ENCODE data around the gene OR6N1.

The OR6N1 gene

DNA sequence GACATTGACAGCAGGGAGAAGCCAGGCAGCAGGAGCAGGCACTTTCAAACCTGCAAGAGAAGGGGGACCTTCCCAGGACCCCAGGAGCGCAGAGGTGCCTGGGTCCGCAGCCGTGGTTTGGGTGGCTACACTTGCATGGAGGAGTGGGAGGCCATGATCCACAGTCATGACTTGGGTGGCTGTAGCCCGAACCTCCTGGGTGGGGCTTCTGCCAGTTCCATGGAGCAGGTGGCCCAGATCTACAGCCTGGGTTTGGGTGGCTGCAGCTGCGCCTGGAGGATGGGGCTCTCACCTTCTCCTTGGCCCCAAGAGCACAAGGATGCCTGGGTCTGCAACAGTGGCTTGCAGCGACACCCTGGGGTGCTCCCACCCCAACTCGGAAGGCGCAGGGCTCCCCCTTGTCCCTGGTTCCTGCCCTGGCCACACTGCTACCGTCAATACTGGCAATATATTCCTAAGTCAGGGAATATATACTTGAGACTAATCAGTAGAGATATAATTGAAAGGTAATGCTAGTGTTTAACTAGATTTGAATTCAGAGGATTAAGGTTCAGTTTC lies 19.8 kb downstream of the OR6N1 start:
- DNase-seq (ENCODE audit: low read depth in 2 of 2, low spot score in 1 of 2) = no peak

DNA sequence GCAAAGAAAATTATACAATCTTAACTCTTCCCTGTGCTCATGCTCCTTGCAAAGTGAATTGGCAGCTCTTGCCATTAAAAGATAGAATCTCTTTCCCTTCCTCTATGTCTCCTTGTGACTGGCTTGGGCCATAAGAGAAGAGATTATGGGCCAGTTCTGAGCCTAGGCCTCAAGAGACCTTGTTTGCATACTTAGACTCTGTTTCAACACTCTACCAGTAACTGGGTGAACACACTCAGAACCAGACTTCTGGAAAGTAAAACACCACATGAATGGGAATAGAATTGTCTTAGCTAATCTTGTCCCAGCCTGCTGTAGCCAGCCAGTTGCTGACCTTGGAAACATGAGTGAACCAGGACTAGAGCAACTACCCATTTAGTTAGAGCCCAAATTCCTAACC lies 36.1 kb downstream of the OR6N1 start:
- DNase-seq (ENCODE audit: low read depth in 2 of 2, low spot score in 1 of 2) = no peak

DNA sequence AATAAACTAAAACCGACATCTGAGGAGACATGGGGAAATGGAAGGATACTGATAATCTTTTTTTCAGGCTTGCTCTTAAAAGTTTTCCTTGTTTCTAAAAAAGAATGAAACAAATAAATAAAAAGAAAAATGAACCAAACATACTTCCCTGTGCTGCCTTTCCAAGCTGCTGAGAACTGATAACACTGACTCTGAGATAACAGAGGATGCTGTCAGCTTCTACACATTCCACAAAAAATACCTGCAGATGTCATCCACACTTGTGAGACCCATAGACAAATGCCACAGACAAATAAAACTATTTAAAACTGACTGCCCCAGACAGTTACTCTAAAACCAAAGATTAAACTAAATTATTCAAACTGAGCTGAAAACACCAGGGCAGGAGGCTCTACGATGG lies 39.5 kb downstream of the OR6N1 start:
- no peak for DNase-seq (ENCODE audit: low read depth in 2 of 2, low spot score in 1 of 2)

DNA sequence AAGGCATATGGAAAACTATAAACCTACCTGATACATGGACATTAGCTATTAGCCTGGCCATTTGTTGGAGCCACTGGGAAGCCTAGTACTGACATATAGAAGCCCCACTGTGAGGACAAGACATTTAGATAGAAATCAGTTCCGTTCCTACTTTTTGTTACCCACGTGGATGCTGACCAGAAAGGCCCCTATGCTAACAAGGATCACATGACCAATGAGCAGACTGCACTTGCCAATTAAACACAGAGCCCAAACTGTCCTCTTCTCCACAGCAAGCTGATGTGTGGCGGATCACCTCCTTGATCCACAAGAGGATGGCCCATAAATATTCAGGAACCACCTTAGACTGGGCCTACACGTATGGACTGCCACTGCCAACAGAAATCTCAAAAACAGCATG lies 40.3 kb downstream of the OR6N1 start:
- DNase-seq (ENCODE audit: low read depth in 2 of 2, low spot score in 1 of 2) = no peak

DNA sequence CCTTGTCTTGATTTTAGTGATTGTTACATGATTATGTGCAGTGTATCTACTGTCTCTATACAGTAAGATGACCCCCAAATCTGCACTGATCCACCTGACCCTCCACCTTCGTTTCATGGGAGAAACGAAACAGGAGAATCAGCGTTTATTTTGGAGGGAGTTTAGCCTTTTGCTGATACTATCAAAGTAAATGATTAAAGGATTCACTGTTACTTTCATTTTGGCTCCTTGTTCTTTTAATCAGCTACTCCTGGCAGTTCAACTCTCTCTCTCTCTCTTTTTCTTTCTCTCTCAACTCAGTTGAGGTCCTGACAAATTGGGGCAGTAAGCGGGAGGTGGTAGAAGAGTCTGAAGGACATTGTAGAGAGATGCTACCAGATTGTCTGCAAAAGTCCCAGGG lies 41.5 kb downstream of the OR6N1 start:
- DNase-seq (ENCODE audit: low read depth in 2 of 2, low spot score in 1 of 2) = no peak

DNA sequence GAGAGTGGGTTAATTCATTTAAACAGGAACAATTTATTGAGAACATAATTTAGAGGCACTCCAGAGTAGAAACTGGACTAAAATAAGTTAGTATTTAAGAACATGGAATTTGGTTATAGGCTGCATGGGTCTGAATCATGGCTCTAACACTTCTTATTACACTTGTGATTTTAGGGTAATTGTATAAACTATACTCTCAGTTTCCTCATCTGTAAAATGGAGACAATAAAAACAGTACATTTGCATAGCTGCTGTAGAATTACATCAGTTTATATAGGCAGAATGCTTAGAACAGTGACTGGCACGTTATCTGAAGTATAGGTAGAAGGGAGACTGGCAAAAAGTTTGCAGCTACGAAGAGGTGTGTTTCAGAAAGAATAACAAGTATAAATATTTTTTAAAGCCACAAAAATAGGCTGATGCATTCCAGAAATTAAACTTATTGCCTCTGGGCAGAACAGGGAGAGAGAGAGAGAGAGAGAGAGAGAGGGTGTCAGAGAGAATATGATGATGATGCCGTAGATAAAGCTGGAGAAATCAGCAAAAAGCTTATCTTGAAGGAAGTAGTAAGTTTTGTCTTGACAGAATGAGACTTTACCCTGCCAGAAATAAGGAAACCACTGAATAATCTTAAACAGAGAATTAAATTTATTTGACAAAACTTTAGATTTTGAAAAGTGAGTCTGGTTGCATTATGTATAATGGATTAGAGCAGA lies 43.3 kb downstream of the OR6N1 start:
- no peak for DNase-seq (ENCODE audit: low read depth in 2 of 2, low spot score in 1 of 2)

DNA sequence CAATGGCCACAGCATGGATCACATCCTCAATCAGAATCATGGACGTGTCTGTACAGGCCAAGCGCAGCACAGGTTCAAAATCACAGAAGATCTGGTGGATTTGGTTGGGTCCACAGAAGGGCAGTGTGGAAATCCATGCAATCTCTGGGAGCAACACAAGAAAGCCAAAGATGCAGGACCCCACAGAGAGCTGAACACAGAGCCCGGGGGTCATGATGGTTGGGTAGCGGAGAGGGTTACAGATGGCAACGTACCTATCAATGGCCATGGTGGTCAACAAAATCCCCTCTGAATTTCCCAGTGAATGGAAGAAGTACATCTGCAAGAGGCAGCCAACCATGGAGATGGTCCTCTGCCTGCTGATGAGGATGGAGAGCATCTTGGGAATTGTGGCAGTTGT lies 47.6 kb downstream of the OR6N1 start:
- DNase-seq (ENCODE audit: low read depth in 2 of 2, low spot score in 1 of 2) = no peak

DNA sequence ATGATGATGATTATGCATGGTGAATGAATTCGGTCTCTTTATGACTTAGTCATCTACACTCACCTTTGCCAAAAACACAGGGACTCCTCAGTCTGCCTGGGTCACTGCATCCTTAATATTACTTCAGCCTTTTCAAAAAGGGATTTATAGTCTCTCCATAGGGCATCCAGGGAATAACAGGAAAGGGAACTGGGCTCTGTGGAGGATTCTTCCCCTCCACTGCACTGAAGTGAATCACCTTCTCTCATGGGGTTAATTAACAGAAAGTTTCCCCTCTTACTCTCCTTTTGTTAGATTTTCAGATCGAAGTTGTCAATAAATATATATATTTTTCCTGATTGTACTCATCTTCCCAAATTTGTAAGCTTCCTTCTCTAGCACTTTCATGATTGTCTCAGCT lies 51.4 kb downstream of the OR6N1 start, which contains the start of gene OR6K3:
Gene OR6K3, minus strand, starts transcription at position 101 of the 400 bp plus-strand sequence. CDS start 2,605 bp downstream, outside the sequence.
- DNase-seq (ENCODE audit: low read depth in 2 of 2, low spot score in 1 of 2) = no peak

DNA sequence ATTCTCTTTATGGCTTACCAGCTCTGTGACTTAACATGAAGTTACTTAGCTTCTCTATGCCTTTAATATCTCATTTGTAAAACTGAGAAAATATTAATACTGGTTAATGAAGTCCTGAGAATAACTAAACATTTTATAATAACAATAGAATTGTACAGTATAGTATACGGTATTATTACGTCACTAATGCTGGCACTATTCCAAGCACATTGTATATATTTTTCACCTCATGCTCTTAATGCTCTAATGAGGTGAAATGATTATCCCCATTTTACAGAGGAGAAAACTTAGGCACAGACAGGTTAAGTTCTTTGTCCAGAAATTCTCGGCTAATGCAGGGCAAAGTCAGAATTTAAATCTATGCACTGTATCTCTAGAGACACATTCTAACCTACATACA lies 52.3 kb downstream of the OR6N1 start:
- no peak for DNase-seq (ENCODE audit: low read depth in 2 of 2, low spot score in 1 of 2)

DNA sequence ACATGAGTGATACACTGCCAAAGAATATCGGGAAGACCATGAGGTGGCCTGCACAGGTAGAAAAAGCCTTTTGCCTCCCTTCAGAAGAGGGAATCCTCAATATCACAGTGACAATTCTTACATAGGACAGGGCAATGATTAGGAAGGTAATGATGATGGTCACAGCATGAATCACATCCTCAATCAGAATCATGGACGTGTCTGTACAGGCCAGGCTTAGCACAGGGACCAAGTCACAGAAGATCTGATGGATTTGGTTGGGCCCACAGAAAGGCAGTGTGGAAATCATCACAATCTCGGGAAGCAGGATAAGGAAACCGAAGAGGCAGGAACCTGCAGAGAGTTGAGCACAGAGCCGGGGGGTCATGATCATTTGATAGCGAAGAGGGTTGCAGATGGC lies 54.7 kb downstream of the OR6N1 start:
- DNase-seq (ENCODE audit: low read depth in 2 of 2, low spot score in 1 of 2) = no peak

DNA sequence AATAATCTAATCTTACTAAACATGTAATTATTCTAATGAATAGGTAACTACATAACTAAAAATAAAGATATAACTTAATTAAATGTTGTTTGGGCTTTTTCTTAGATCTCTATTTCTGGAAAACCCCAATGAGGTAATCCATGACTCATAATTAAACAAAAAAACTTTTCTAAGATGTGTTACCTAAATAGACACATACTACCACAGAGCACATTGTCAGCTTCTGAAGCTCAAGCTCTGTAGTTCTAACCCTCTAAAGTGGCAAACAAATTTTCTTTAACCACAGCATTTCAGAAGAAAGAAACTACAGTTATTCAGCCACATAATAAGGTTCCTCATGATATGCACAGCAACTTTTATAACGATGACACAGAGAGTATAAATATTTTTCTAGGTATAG lies 55.7 kb downstream of the OR6N1 start:
- no peak for DNase-seq (ENCODE audit: low read depth in 2 of 2, low spot score in 1 of 2)

DNA sequence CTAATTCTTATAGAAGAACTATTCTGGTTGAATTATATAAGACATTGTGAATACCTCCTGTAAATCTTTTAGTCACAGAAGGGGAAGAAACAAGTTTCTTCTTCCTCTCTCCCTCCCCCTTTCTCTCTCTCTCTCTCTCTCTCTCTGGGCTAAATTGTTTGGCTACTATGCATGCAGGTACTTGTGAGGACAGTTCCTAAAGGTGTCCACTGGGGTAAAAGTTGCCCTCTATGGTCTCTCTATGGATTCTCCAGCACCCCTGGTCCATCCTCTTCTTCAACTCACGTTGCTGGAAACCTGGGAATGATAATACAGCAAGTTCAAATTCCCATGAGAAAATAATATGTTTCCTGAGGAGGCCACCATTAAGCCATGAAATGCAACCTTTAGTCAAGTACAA lies 57.2 kb downstream of the OR6N1 start:
- DNase-seq (ENCODE audit: low read depth in 2 of 2, low spot score in 1 of 2) = no peak

All from stimulated activated CD8-positive, alpha-beta memory T cell treated with anti-CD3 and anti-CD28 coated beads, Interleukin-4, amount 100 ng/mL, for 4 hours (primary cell).